HCT116 (cell line): ENCODE data around the gene CRCP. TPM values are rescaled to one million over a fixed set of nuclear protein-coding genes. Genes with fewer than 3 reads are reported as not detected.

ENCODE experiments used
- ATAC-seq: fragments of 200-7000 bp; cut with Tn5 transposase; 2 replicates; pipeline ENCODE4 v1.9.1; 2020; ENCODE audit warnings: mild to moderate bottlenecking, moderate library complexity
- BruUV-seq: library from RNA; stranded (reverse); fragments of 400-500 nt; replicated peaks from 2 replicates; lab custom pipeline; 2021; lab: Mats Ljungman, UMichigan
- CTCF ChIA-PET: fragments of 300-600 bp; sonication (Branson Sonifier 250); formaldehyde crosslinking; loops from one replicate; lab custom pipeline; 2021; ENCODE audit warnings: antibody characterized with exemption; lab: Charles Lee
- POLR2A ChIA-PET: fragments of 300-600, 350-600 bp; sonication (Branson Sonifier 250); formaldehyde crosslinking; loops from one replicate; lab custom pipeline; 2021; ENCODE audit warnings: antibody characterized with exemption; lab: Charles Lee
- RAD21 ChIA-PET, 2 experiments: fragments of 300-600 bp; sonication (Branson Sonifier 250); formaldehyde crosslinking; loops; one replicate each; lab custom pipeline; 2023; ENCODE audit warnings: low total read pairs in 2 of 2; ENCODE audit not compliant: uncharacterized antibody in 2 of 2, unreplicated experiment in 2 of 2, low non-redundant PET in 1 of 2; lab: Charles Lee
- DNase-seq: peaks from one replicate; pipeline ENCODE4 v3.0.0-alpha.2; 2010; ENCODE audit warnings: low read depth, low spot score
- H2AFZ ChIP-seq: fragments of 200-600 bp; shearing (Covaris generic), sonication (generic); 2 replicates; pipeline ENCODE4 v1.6.1; 2017; ENCODE audit warnings: low read depth, mixed run types, mixed read lengths, antibody characterized with exemption, low read length; ENCODE audit not compliant: poor library complexity, severe bottlenecking
- H3K27ac ChIP-seq: 2 replicates; pipeline ENCODE4 v1.5.1; 2012; ENCODE audit warnings: low read depth, low read length
- H3K27me3 ChIP-seq: fragments of 200-600 bp; sonication (generic); 2 replicates; pipeline ENCODE4 v1.6.1; 2016; ENCODE audit warnings: mixed run types, low read length, mixed read lengths; ENCODE audit not compliant: insufficient read depth
- H3K36me3 ChIP-seq, 2 experiments: fragments of 200-500 bp in 1 of 2; fragments of 200-600 bp in 1 of 2; sonication (Bioruptor generic) in 1 of 2; sonication (generic) in 1 of 2; 2 replicates each; pipeline versions ENCODE4 v1.5.1 to v1.6.1; 2014 to 2016; ENCODE audit warnings: low read length in 2 of 2, inconsistent platforms in 1 of 2, mixed read lengths in 1 of 2, mixed run types in 1 of 2; ENCODE audit not compliant: insufficient read depth in 2 of 2, control insufficient read depth in 1 of 2
- H3K4me1 ChIP-seq, 2 experiments: fragments of 200-600 bp in 1 of 2; sonication (generic) in 1 of 2; 2 replicates each; pipeline versions ENCODE4 v1.5.1 to v1.6.1; 2012 to 2017; ENCODE audit warnings: low read length in 2 of 2, inconsistent platforms in 1 of 2, mild to moderate bottlenecking in 1 of 2, mixed read lengths in 1 of 2, mixed run types in 1 of 2, moderate library complexity in 1 of 2; ENCODE audit not compliant: insufficient read depth in 2 of 2, control insufficient read depth in 1 of 2
- H3K4me2 ChIP-seq: fragments of 200-600 bp; sonication (generic); 2 replicates; pipeline ENCODE4 v1.6.1; 2017; ENCODE audit warnings: mixed run types, low read length, mixed read lengths
- H3K4me3 ChIP-seq, 2 experiments: fragments of 200-600 bp in 1 of 2; sonication (generic) in 1 of 2; replicated peaks in 1 of 2; 2 replicates each; pipeline ENCODE4 v1.5.1; 2011 to 2016; ENCODE audit warnings: low read length in 2 of 2, control low read depth in 1 of 2, low read depth in 1 of 2, mild to moderate bottlenecking in 1 of 2, mixed read lengths in 1 of 2, mixed run types in 1 of 2
- H3K79me2 ChIP-seq: fragments of 200-600 bp; sonication (generic); 2 replicates; pipeline ENCODE4 v1.6.1; 2017; ENCODE audit warnings: mild to moderate bottlenecking, mixed run types, low read length, moderate library complexity, mixed read lengths; ENCODE audit not compliant: insufficient read depth
- H3K9ac ChIP-seq: fragments of 200-600 bp; sonication (generic); 2 replicates; pipeline ENCODE4 v1.6.1; 2016; ENCODE audit warnings: low read length, mixed read lengths
- H3K9me2 ChIP-seq: fragments of 200-600 bp; sonication (generic), shearing (Covaris generic); 2 replicates; pipeline ENCODE4 v1.6.1; 2017; ENCODE audit warnings: mixed run types, mild to moderate bottlenecking, moderate library complexity; ENCODE audit not compliant: insufficient read depth
- H3K9me3 ChIP-seq, 2 experiments: fragments of 200-500 bp in 1 of 2; fragments of 200-600 bp in 1 of 2; sonication (Bioruptor generic) in 1 of 2; sonication (generic) in 1 of 2; 2 replicates each; pipeline ENCODE4 v1.6.1; 2014 to 2017; ENCODE audit warnings: low read length in 2 of 2, mixed read lengths in 2 of 2, inconsistent platforms in 1 of 2, low read depth in 1 of 2, mild to moderate bottlenecking in 1 of 2, mixed run types in 1 of 2, moderate library complexity in 1 of 2; ENCODE audit not compliant: control insufficient read depth in 1 of 2, insufficient read depth in 1 of 2
- H4K20me1 ChIP-seq: fragments of 200-600 bp; sonication (generic), shearing (Covaris generic); 2 replicates; pipeline ENCODE4 v1.6.1; 2017; ENCODE audit warnings: mixed run types, mild to moderate bottlenecking, moderate library complexity; ENCODE audit not compliant: insufficient read depth
- ATF3 ChIP-seq: IDR thresholded peaks from 2 replicates; pipeline ENCODE4 v1.6.1; 2012
- CBX3 ChIP-seq: IDR thresholded peaks from 2 replicates; pipeline ENCODE4 v1.6.1; 2012; ENCODE audit warnings: low read depth
- EGR1 ChIP-seq: IDR thresholded peaks from 2 replicates; pipeline ENCODE4 v1.6.1; 2012; ENCODE audit warnings: low read depth
- EZH2 ChIP-seq: fragments of 200-600 bp; sonication (generic); IDR thresholded peaks from 2 replicates; pipeline ENCODE4 v1.6.1; 2017; ENCODE audit warnings: antibody characterized with exemption, mixed run types
- EZH2phosphoT487 ChIP-seq: fragments of 200-600 bp; IDR thresholded peaks from 2 replicates; pipeline ENCODE4 v1.6.1; 2018; ENCODE audit warnings: antibody characterized with exemption, borderline replicate concordance
- FOSL1 ChIP-seq: IDR thresholded peaks from 2 replicates; pipeline ENCODE4 v1.6.1; 2012; ENCODE audit warnings: low read depth
- JUND ChIP-seq: IDR thresholded peaks from 2 replicates; pipeline ENCODE4 v1.6.1; 2012
- MAX ChIP-seq: IDR thresholded peaks from 2 replicates; pipeline ENCODE4 v1.6.1; 2012
- POLR2A ChIP-seq: IDR thresholded peaks from 2 replicates; pipeline ENCODE4 v1.7.0; 2011; ENCODE audit warnings: borderline replicate concordance; ENCODE audit not compliant: insufficient read depth, insufficient read length; ENCODE audit errors: extremely low read depth
- POLR2AphosphoS5 ChIP-seq: IDR thresholded peaks from 2 replicates; pipeline ENCODE4 v1.6.1; 2011; ENCODE audit warnings: mild to moderate bottlenecking, low read depth, low read length, moderate library complexity
- RAD21 ChIP-seq: IDR thresholded peaks from 2 replicates; pipeline ENCODE4 v1.6.1; 2012; ENCODE audit warnings: low read depth, mild to moderate bottlenecking
- SIN3A ChIP-seq: IDR thresholded peaks from 2 replicates; pipeline ENCODE4 v1.6.1; 2012; ENCODE audit warnings: low read depth
- SRF ChIP-seq: IDR thresholded peaks from 2 replicates; pipeline ENCODE4 v1.6.1; 2012; ENCODE audit warnings: low read depth
- TCF7L2 ChIP-seq: IDR thresholded peaks from 2 replicates; pipeline ENCODE4 v1.7.0; 2011; ENCODE audit warnings: borderline replicate concordance, inconsistent platforms; ENCODE audit not compliant: insufficient read depth, insufficient read length; ENCODE audit errors: extremely low read depth
- YY1 ChIP-seq: IDR thresholded peaks from 2 replicates; pipeline ENCODE4 v1.6.1; 2011; ENCODE audit warnings: low read length, low read depth, moderate library complexity, mild to moderate bottlenecking; ENCODE audit not compliant: insufficient replicate concordance; ENCODE audit errors: extremely low read depth
- ZBTB33 ChIP-seq: IDR thresholded peaks from 2 replicates; pipeline ENCODE4 v1.6.1; 2011; ENCODE audit warnings: mild to moderate bottlenecking, low read length, moderate library complexity; ENCODE audit not compliant: insufficient replicate concordance; ENCODE audit errors: extremely low read depth
- ZFX ChIP-seq: fragments of 450-650 bp; IDR thresholded peaks from 2 replicates; pipeline ENCODE4 v1.6.1; 2017
- ZNF274 ChIP-seq: fragments of 200-500 bp; sonication (Bioruptor generic); IDR thresholded peaks from 2 replicates; pipeline ENCODE4 v1.6.1; 2014; ENCODE audit warnings: mild to moderate bottlenecking, low read depth, low read length, inconsistent platforms
- intact Hi-C: fragments of 100-400 bp; cut with micrococcal nuclease; formaldehyde crosslinking; loops from 2 replicates; pipeline ENCODE4 v1.10.0; 2022
- total RNA-seq: library from RNA; stranded (reverse); gene quantifications from one replicate; pipeline ENCODE4 v1.2.1, GENCODE V29; 2021; ENCODE audit not compliant: unreplicated experiment

CRCP gene
- total RNA-seq, 1 experiment from 2014 or later: 28.4 TPM

GRCh38 chr7:66163186-66163610 lies 48.6 kb downstream of the CRCP start:
- Histone ChIP-seq H4K20me1 (no peaks in the 10 kb centered on the region), H3K9me2 (no peaks in the 10 kb centered on the region), H3K4me2 (no peak overlapping the region), H3K9ac (no peak overlapping the region), H2AFZ (no peak overlapping the region), H3K4me3 (no peak overlapping the region), H3K9me3 (no peaks in the 10 kb centered on the region), H3K27ac (no peak overlapping the region), H3K4me1 (no peaks in the 10 kb centered on the region), H3K36me3 (peaks cover 3 to 4% of the 10 kb centered on the region in 2 experiments; a peak in 3 of 4 replicates), H3K79me2 (no peaks in the 10 kb centered on the region), H3K27me3 (no peaks in the 10 kb centered on the region)
- DNase-seq (no peak), ATAC-seq (no peak)
- intact Hi-C loops: no loop called here
- POLR2A ChIA-PET: no interaction called here
- RAD21 ChIA-PET: no interaction called here
- BruUV-seq: no TSS peak
- CTCF ChIA-PET: no interaction called here
- no peak for TF ChIP-seq ZNF274
- no peak for TF ChIP-seq EGR1
- TF ChIP-seq YY1: no peak
- TF ChIP-seq EZH2phosphoT487: no peak
- no peak for TF ChIP-seq EZH2
- no peak for TF ChIP-seq ATF3
- no peak for TF ChIP-seq POLR2AphosphoS5
- TF ChIP-seq POLR2A: no peak

GRCh38 chr7:66164356-66164755 lies 49.7 kb downstream of the CRCP start:
- Histone ChIP-seq H3K9me3 (no peaks in the 10 kb centered on the region), H3K4me3 (no peak overlapping the region), H3K9me2 (no peaks in the 10 kb centered on the region), H3K4me1 (no peaks in the 10 kb centered on the region), H3K9ac (no peak overlapping the region), H3K27ac (no peak overlapping the region), H3K4me2 (no peak overlapping the region), H3K79me2 (no peaks in the 10 kb centered on the region), H4K20me1 (no peaks in the 10 kb centered on the region), H3K27me3 (no peaks in the 10 kb centered on the region), H3K36me3 (no peaks in the 10 kb centered on the region), H2AFZ (no peak overlapping the region)
- DNase-seq (no peak), ATAC-seq (no peak)
- intact Hi-C loops: no loop called here
- ChIA-PET CTCF (no interaction called here), POLR2A (no interaction called here), RAD21 (no interaction called here)
- BruUV-seq: no TSS peak
- TF ChIP-seq CBX3: no peak
- TF ChIP-seq JUND: no peak
- no peak for TF ChIP-seq EZH2
- no peak for TF ChIP-seq MAX
- TF ChIP-seq ZFX: no peak
- TF ChIP-seq POLR2AphosphoS5: no peak
- TF ChIP-seq EGR1: no peak
- TF ChIP-seq RAD21: no peak
- no peak for TF ChIP-seq TCF7L2
- TF ChIP-seq POLR2A: no peak
- no peak for TF ChIP-seq ATF3
- TF ChIP-seq ZBTB33: no peak
- TF ChIP-seq SRF: no peak
- TF ChIP-seq YY1: no peak
- no peak for TF ChIP-seq SIN3A
- TF ChIP-seq FOSL1: no peak
